Measurements from ENCODE around the gene TPCN1.

Gene TPCN1

GRCh38 chr12:113305281-113305856 is 84.1 kb downstream of the TPCN1 start:
- DNase-seq (ENCODE audit: low read depth): no peak

GRCh38 chr12:113306382-113306781 is 85.1 kb downstream of the TPCN1 start:
- no peak for DNase-seq (ENCODE audit: low read depth)

- no peak for DNase-seq (ENCODE audit: low read depth)
These were observed 89.2 kb downstream of the TPCN1 start for GRCh38 chr12:113310489-113310888.

GRCh38 chr12:113314121-113314529 is 92.9 kb downstream of the TPCN1 start:
- no peak for DNase-seq (ENCODE audit: low read depth)

GRCh38 chr12:113315358-113315757 is 94.1 kb downstream of the TPCN1 start:
- no peak for DNase-seq (ENCODE audit: low read depth)

GRCh38 chr12:113316155-113316554 is 94.9 kb downstream of the TPCN1 start:
- no peak for DNase-seq (ENCODE audit: low read depth)

- DNase-seq (ENCODE audit: low read depth): no peak
These were observed 95.9 kb downstream of the TPCN1 start for GRCh38 chr12:113317122-113317521.

GRCh38 chr12:113318046-113318656 is 96.9 kb downstream of the TPCN1 start:
- DNase-seq (ENCODE audit: low read depth): no peak

GRCh38 chr12:113318900-113319628 is 97.8 kb downstream of the TPCN1 start:
- no peak for DNase-seq (ENCODE audit: low read depth)

GRCh38 chr12:113320401-113320800 is 99.1 kb downstream of the TPCN1 start:
- DNase-seq (ENCODE audit: low read depth): no peak

- DNase-seq (ENCODE audit: low read depth): peak; percentile 76
These were observed 101.1 kb downstream of the TPCN1 start for GRCh38 chr12:113322343-113322742.

GRCh38 chr12:113325916-113326315 is 104.7 kb downstream of the TPCN1 start:
- DNase-seq (ENCODE audit: low read depth): peak; percentile 56

GRCh38 chr12:113326775-113327395 is 105.6 kb downstream of the TPCN1 start:
- DNase-seq (ENCODE audit: low read depth): no peak

GRCh38 chr12:113328368-113328889 is 107.2 kb downstream of the TPCN1 start:
- no peak for DNase-seq (ENCODE audit: low read depth)

GRCh38 chr12:113329022-113329790 is 107.9 kb downstream of the TPCN1 start:
- no peak for DNase-seq (ENCODE audit: low read depth)

- DNase-seq (ENCODE audit: low read depth): no peak
These were observed 108.6 kb downstream of the TPCN1 start for GRCh38 chr12:113329791-113330417.

GRCh38 chr12:113330505-113330904 is 109.2 kb downstream of the TPCN1 start:
- DNase-seq (ENCODE audit: low read depth): no peak

GRCh38 chr12:113332688-113333417 is 111.6 kb downstream of the TPCN1 start:
- no peak for DNase-seq (ENCODE audit: low read depth)

GRCh38 chr12:113333418-113333750 is 112.1 kb downstream of the TPCN1 start:
- DNase-seq (ENCODE audit: low read depth): no peak

GRCh38 chr12:113333877-113334785 is 112.9 kb downstream of the TPCN1 start:
- DNase-seq (ENCODE audit: low read depth): no peak

Data from HS-5 (cell line).